DND-41 (cell line): ENCODE results near the gene FOXK2.

ENCODE experiments used
- EZH2 ChIP-seq: IDR thresholded peaks from 3 replicates; pipeline ENCODE4 v1.6.1; 2012; ENCODE audit warnings: borderline replicate concordance, low read depth, mild to moderate bottlenecking, moderate library complexity, low read length, inconsistent platforms; ENCODE audit not compliant: severe bottlenecking
- TF ChIP-seq, protein P1 (sequence below): IDR thresholded peaks from 2 replicates; pipeline ENCODE4 v1.5.1; 2012; ENCODE audit warnings: borderline replicate concordance, low read length, moderate library complexity, mild to moderate bottlenecking; ENCODE audit not compliant: poor library complexity, severe bottlenecking; ENCODE audit errors: extremely low read depth

DNA sequence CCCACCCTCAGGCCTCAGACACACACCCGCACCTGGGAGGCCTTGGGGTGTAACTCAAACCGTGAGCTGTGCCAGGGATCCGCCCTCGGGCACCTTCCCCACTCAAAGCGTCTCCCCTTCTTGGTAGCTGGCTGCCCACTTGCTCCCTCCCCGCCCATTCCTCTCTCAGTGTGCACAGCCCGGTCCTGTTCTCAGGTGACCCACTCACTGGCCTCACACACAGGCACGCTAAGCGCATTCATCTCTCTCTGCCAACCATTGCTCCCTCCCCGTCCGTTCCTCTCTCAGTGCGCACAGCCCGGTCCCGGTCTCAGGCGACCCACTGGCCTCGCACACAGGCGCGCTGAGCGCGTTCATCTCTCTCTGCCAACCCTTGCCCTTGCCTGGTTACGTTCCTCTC is 107.9 kb downstream of the FOXK2 start:
- TF ChIP-seq, protein P1, sequence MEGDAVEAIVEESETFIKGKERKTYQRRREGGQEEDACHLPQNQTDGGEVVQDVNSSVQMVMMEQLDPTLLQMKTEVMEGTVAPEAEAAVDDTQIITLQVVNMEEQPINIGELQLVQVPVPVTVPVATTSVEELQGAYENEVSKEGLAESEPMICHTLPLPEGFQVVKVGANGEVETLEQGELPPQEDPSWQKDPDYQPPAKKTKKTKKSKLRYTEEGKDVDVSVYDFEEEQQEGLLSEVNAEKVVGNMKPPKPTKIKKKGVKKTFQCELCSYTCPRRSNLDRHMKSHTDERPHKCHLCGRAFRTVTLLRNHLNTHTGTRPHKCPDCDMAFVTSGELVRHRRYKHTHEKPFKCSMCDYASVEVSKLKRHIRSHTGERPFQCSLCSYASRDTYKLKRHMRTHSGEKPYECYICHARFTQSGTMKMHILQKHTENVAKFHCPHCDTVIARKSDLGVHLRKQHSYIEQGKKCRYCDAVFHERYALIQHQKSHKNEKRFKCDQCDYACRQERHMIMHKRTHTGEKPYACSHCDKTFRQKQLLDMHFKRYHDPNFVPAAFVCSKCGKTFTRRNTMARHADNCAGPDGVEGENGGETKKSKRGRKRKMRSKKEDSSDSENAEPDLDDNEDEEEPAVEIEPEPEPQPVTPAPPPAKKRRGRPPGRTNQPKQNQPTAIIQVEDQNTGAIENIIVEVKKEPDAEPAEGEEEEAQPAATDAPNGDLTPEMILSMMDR: no peak
- no peak for TF ChIP-seq EZH2
